ENCODE measurements around the gene OGFOD1.

DNA sequence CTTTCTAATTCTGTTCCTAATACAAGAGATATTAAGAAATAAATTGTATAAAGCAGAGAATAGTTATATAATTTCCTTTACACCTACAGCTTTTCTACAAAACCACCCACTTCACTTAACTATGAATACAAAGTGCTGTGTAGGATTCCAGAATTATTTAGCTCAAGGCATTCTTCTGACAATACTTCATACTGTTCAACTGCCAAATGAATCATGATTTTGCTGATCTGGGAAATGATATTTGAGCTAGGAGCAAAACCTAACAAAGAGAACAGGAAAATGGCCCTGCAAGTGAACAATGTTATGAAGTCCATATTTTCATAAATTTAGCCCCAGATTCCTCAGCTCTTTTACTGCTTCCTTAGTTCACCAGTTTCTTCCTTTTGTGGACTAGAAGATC lies 55.6 kb downstream of the OGFOD1 start:
- TF ChIP-seq, protein P1, sequence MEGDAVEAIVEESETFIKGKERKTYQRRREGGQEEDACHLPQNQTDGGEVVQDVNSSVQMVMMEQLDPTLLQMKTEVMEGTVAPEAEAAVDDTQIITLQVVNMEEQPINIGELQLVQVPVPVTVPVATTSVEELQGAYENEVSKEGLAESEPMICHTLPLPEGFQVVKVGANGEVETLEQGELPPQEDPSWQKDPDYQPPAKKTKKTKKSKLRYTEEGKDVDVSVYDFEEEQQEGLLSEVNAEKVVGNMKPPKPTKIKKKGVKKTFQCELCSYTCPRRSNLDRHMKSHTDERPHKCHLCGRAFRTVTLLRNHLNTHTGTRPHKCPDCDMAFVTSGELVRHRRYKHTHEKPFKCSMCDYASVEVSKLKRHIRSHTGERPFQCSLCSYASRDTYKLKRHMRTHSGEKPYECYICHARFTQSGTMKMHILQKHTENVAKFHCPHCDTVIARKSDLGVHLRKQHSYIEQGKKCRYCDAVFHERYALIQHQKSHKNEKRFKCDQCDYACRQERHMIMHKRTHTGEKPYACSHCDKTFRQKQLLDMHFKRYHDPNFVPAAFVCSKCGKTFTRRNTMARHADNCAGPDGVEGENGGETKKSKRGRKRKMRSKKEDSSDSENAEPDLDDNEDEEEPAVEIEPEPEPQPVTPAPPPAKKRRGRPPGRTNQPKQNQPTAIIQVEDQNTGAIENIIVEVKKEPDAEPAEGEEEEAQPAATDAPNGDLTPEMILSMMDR (conservative IDR thresholded peaks at IDR 0.05; ENCODE audit: low read depth in 2 of 2) = no peak
- TF ChIP-seq POLR2AphosphoS5 (IDR thresholded peaks at IDR 0.05; ENCODE audit: low read depth) (no peak), EZH2phosphoT487 (IDR thresholded peaks at IDR 0.05; ENCODE audit: unreplicated experiment) (no peak), EZH2 (IDR thresholded peaks at IDR 0.05; ENCODE audit: low read depth, unreplicated experiment) (no peak), CREB1 (CRISPR knock-in tag; IDR thresholded peaks at IDR 0.05; ENCODE audit: low read depth) (no peak), STAT1 (IDR thresholded peaks at IDR 0.05; ENCODE audit: unreplicated experiment) (no peak)
- TF ChIP-seq, protein P2, sequence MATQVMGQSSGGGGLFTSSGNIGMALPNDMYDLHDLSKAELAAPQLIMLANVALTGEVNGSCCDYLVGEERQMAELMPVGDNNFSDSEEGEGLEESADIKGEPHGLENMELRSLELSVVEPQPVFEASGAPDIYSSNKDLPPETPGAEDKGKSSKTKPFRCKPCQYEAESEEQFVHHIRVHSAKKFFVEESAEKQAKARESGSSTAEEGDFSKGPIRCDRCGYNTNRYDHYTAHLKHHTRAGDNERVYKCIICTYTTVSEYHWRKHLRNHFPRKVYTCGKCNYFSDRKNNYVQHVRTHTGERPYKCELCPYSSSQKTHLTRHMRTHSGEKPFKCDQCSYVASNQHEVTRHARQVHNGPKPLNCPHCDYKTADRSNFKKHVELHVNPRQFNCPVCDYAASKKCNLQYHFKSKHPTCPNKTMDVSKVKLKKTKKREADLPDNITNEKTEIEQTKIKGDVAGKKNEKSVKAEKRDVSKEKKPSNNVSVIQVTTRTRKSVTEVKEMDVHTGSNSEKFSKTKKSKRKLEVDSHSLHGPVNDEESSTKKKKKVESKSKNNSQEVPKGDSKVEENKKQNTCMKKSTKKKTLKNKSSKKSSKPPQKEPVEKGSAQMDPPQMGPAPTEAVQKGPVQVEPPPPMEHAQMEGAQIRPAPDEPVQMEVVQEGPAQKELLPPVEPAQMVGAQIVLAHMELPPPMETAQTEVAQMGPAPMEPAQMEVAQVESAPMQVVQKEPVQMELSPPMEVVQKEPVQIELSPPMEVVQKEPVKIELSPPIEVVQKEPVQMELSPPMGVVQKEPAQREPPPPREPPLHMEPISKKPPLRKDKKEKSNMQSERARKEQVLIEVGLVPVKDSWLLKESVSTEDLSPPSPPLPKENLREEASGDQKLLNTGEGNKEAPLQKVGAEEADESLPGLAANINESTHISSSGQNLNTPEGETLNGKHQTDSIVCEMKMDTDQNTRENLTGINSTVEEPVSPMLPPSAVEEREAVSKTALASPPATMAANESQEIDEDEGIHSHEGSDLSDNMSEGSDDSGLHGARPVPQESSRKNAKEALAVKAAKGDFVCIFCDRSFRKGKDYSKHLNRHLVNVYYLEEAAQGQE (IDR thresholded peaks at IDR 0.05; ENCODE audit: unreplicated experiment) = no peak
- TF ChIP-seq, protein P3, sequence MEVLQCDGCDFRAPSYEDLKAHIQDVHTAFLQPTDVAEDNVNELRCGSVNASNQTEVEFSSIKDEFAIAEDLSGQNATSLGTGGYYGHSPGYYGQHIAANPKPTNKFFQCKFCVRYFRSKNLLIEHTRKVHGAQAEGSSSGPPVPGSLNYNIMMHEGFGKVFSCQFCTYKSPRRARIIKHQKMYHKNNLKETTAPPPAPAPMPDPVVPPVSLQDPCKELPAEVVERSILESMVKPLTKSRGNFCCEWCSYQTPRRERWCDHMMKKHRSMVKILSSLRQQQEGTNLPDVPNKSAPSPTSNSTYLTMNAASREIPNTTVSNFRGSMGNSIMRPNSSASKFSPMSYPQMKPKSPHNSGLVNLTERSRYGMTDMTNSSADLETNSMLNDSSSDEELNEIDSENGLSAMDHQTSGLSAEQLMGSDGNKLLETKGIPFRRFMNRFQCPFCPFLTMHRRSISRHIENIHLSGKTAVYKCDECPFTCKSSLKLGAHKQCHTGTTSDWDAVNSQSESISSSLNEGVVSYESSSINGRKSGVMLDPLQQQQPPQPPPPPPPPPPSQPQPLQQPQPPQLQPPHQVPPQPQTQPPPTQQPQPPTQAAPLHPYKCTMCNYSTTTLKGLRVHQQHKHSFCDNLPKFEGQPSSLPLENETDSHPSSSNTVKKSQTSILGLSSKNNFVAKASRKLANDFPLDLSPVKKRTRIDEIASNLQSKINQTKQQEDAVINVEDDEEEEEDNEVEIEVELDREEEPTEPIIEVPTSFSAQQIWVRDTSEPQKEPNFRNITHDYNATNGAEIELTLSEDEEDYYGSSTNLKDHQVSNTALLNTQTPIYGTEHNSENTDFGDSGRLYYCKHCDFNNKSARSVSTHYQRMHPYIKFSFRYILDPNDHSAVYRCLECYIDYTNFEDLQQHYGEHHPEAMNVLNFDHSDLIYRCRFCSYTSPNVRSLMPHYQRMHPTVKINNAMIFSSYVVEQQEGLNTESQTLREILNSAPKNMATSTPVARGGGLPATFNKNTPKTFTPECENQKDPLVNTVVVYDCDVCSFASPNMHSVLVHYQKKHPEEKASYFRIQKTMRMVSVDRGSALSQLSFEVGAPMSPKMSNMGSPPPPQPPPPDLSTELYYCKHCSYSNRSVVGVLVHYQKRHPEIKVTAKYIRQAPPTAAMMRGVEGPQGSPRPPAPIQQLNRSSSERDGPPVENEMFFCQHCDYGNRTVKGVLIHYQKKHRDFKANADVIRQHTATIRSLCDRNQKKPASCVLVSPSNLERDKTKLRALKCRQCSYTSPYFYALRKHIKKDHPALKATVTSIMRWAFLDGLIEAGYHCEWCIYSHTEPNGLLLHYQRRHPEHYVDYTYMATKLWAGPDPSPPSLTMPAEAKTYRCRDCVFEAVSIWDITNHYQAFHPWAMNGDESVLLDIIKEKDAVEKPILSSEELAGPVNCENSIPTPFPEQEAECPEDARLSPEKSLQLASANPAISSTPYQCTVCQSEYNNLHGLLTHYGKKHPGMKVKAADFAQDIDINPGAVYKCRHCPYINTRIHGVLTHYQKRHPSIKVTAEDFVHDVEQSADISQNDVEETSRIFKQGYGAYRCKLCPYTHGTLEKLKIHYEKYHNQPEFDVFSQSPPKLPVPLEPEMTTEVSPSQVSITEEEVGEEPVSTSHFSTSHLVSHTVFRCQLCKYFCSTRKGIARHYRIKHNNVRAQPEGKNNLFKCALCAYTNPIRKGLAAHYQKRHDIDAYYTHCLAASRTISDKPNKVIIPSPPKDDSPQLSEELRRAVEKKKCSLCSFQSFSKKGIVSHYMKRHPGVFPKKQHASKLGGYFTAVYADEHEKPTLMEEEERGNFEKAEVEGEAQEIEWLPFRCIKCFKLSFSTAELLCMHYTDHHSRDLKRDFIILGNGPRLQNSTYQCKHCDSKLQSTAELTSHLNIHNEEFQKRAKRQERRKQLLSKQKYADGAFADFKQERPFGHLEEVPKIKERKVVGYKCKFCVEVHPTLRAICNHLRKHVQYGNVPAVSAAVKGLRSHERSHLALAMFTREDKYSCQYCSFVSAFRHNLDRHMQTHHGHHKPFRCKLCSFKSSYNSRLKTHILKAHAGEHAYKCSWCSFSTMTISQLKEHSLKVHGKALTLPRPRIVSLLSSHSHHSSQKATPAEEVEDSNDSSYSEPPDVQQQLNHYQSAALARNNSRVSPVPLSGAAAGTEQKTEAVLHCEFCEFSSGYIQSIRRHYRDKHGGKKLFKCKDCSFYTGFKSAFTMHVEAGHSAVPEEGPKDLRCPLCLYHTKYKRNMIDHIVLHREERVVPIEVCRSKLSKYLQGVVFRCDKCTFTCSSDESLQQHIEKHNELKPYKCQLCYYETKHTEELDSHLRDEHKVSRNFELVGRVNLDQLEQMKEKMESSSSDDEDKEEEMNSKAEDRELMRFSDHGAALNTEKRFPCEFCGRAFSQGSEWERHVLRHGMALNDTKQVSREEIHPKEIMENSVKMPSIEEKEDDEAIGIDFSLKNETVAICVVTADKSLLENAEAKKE (CRISPR knock-in tag; IDR thresholded peaks at IDR 0.05) = no peak
- TF ChIP-seq, protein P4, sequence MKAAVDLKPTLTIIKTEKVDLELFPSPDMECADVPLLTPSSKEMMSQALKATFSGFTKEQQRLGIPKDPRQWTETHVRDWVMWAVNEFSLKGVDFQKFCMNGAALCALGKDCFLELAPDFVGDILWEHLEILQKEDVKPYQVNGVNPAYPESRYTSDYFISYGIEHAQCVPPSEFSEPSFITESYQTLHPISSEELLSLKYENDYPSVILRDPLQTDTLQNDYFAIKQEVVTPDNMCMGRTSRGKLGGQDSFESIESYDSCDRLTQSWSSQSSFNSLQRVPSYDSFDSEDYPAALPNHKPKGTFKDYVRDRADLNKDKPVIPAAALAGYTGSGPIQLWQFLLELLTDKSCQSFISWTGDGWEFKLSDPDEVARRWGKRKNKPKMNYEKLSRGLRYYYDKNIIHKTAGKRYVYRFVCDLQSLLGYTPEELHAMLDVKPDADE (IDR thresholded peaks at IDR 0.05) = no peak
